Panc1 (cell line): ENCODE data around the gene PDP2.

Source experiments
- CTCF ChIP-seq: fragments of 450-650 bp; IDR thresholded peaks from 2 replicates; pipeline ENCODE4 v1.5.1; 2017; ENCODE audit warnings: mild to moderate bottlenecking
- POLR2AphosphoS5 ChIP-seq: IDR thresholded peaks from 2 replicates; pipeline ENCODE4 v1.6.1; 2012; ENCODE audit warnings: mild to moderate bottlenecking, low read depth, low read length, moderate library complexity

GRCh38 chr16:66881014-66881417 lies 701 bp downstream of the PDP2 start:
- TF ChIP-seq CTCF: no peak
- TF ChIP-seq POLR2AphosphoS5: no peak
